MV-4-11 (cell line): Measurements from ENCODE around the gene PTH.
A peak's percentile ranks its signal among the peaks of the same experiment; 100 is the strongest.

Experiments used
- DNase-seq: peaks from one replicate; lab custom pipeline; 2025; lab: John Stamatoyannopoulos, UW

Gene PTH

GRCh38 chr11:13448876-13449275 is 46.9 kb downstream of the PTH start:
- DNase-seq, result peak; percentile 55

DNA sequence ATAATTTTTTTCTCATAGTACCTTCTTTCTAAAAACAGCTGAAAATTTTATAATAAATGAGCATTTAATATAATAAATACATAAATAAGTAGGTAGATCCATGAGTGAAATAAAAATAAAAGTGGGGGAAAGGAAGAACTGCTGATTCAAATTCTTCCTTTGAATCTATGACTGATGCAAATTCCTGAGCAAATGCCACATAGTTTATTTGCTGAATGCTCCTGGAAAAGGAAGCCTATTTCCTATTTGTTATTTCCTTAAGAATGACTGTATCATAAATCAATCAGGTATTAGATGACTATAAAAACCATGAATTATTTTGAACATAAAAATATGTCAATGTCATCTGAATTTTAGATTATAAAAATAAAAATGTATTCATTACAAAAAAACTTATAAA is 49.4 kb downstream of the PTH start:
- DNase-seq, result no peak

DNA sequence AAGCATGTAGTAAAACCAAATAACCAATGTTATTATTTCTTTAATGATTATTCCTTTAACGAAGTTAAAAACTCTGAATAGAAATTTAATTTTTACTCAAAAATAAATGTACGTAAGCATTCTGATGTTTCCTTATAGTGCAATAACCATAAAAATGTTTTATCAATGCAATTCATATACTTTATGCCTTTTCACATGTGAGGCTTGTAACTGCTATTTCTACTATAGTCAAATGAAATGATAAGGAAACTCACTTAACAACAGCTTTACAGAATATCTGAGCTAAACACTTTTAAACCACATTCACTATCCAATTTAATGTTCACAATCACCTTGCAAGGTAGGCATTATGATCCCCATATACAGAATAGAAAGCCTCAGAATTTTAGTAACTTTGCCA is 50.2 kb downstream of the PTH start:
- no peak for DNase-seq
